GM12878 (cell line): ENCODE measurements around the gene CEACAM21. TPM values are rescaled to one million over a fixed set of nuclear protein-coding genes. Genes with fewer than 3 reads are reported as not detected.

Experiments used
- ATAC-seq: fragments of 200-7000 bp; cut with Tn5 transposase; 3 replicates; pipeline ENCODE4 v1.9.1; 2020; ENCODE audit warnings: mild to moderate bottlenecking, moderate library complexity
- BruUV-seq: library from RNA; stranded (reverse); fragments of 400-500 nt; replicated peaks from 2 replicates; lab custom pipeline; 2021; lab: Mats Ljungman, UMichigan
- CTCF ChIA-PET: fragments of 300-600 bp; sonication (Branson Sonifier 250); formaldehyde crosslinking; extraction: SDS; loops from one replicate; lab custom pipeline; 2021; ENCODE audit warnings: inconsistent platforms; lab: Yijun Ruan, JAX
- POLR2A ChIA-PET: fragments of 350-600 bp; formaldehyde crosslinking; extraction: SDS; loops from one replicate; lab custom pipeline; 2021; ENCODE audit warnings: inconsistent platforms; lab: Charles Lee
- RAD21 ChIA-PET: fragments of 300-600 bp; sonication (Branson Sonifier 250); formaldehyde crosslinking; loops from one replicate; lab custom pipeline; 2023; ENCODE audit warnings: antibody characterized with exemption; ENCODE audit not compliant: unreplicated experiment; lab: Charles Lee
- SMC1A ChIA-PET: fragments of 300-600 bp; sonication (Branson Sonifier 250); formaldehyde crosslinking; loops from one replicate; lab custom pipeline; 2023; ENCODE audit not compliant: unreplicated experiment, uncharacterized antibody; lab: Charles Lee
- DNase-seq: peaks from one replicate; pipeline ENCODE4 v3.0.0-alpha.2; 2011; ENCODE audit warnings: low read depth, low spot score
- FAIRE-seq: peaks from 3 replicates; lab custom pipeline; 2011; peaks lifted over from hg19 to GRCh38; lab: Jason Lieb, UNC
- H2AFZ ChIP-seq: 2 replicates; pipeline ENCODE4 v1.6.0; 2011; ENCODE audit warnings: low read depth, low read length, control low read depth; ENCODE audit not compliant: control insufficient read depth
- H3K27ac ChIP-seq: 2 replicates; pipeline ENCODE4 v1.5.1; 2011; ENCODE audit warnings: control low read depth; ENCODE audit not compliant: control insufficient read depth, insufficient read depth
- H3K27me3 ChIP-seq, 2 experiments: replicated peaks in 1 of 2; 2 replicates each; pipeline versions ENCODE4 v1.6.0 to v1.6.1; 2011; ENCODE audit warnings: low read length in 1 of 2; ENCODE audit not compliant: control insufficient read depth in 2 of 2, insufficient read depth in 2 of 2
- H3K36me3 ChIP-seq, 2 experiments: 2 replicates each; pipeline ENCODE4 v1.5.1; 2011; ENCODE audit warnings: low read length in 1 of 2; ENCODE audit not compliant: control insufficient read depth in 2 of 2, insufficient read depth in 2 of 2
- H3K4me1 ChIP-seq: 2 replicates; pipeline ENCODE4 v1.6.1; 2011; ENCODE audit warnings: mild to moderate bottlenecking, low read length, moderate library complexity, mixed read lengths; ENCODE audit not compliant: control insufficient read depth, insufficient read depth
- H3K4me2 ChIP-seq: 2 replicates; pipeline ENCODE4 v1.6.0; 2011; ENCODE audit warnings: control low read depth; ENCODE audit not compliant: control insufficient read depth, insufficient read depth
- H3K4me3 ChIP-seq: fragments of 200-600 bp; sonication (generic); 2 replicates; pipeline ENCODE4 v1.5.1; 2016
- H3K79me2 ChIP-seq: 2 replicates; pipeline ENCODE4 v1.6.0; 2011; ENCODE audit warnings: low read length; ENCODE audit not compliant: control insufficient read depth, insufficient read depth
- H3K9ac ChIP-seq: 2 replicates; pipeline ENCODE4 v1.8.0; 2011; ENCODE audit warnings: low read length, control low read depth, mixed read lengths; ENCODE audit not compliant: control insufficient read depth, insufficient read depth
- H3K9me3 ChIP-seq: replicated peaks from 3 replicates; pipeline ENCODE4 v1.5.1; 2011; ENCODE audit warnings: mild to moderate bottlenecking, low read length; ENCODE audit not compliant: control insufficient read depth, insufficient read depth
- H4K20me1 ChIP-seq: 2 replicates; pipeline ENCODE4 v1.6.0; 2011; ENCODE audit not compliant: control insufficient read depth, insufficient read depth
- ATF7 ChIP-seq: fragments of 450-650 bp; IDR thresholded peaks from 2 replicates; pipeline ENCODE4 v1.6.1; 2016; ENCODE audit warnings: low read depth, mild to moderate bottlenecking
- EED ChIP-seq: sonication (generic); IDR thresholded peaks from 2 replicates; pipeline ENCODE4 v1.6.1; 2016; ENCODE audit warnings: antibody characterized with exemption, low read depth
- GABPA ChIP-seq: IDR thresholded peaks from 2 replicates; pipeline ENCODE4 v1.6.1; 2014; ENCODE audit warnings: antibody characterized with exemption, low read depth, mild to moderate bottlenecking, inconsistent platforms
- IKZF2 ChIP-seq, 2 experiments: fragments of 450-650 bp; IDR thresholded peaks; 2 replicates each; pipeline ENCODE4 v1.6.1; 2017; ENCODE audit warnings: mild to moderate bottlenecking in 2 of 2, moderate library complexity in 2 of 2
- PAX5 ChIP-seq: IDR thresholded peaks from 2 replicates; pipeline ENCODE4 v1.6.1; 2011; ENCODE audit warnings: low read depth, low read length, borderline replicate concordance
- POLR2A ChIP-seq: IDR thresholded peaks from 2 replicates; pipeline ENCODE4 v1.6.1; 2011; ENCODE audit warnings: low read depth, mild to moderate bottlenecking, low read length
- SKIL ChIP-seq: fragments of 450-650 bp; IDR thresholded peaks from 2 replicates; pipeline ENCODE4 v1.6.1; 2017; ENCODE audit warnings: mild to moderate bottlenecking, low read depth, inconsistent platforms; ENCODE audit not compliant: poor library complexity, severe bottlenecking
- WRNIP1 ChIP-seq: IDR thresholded peaks from 2 replicates; pipeline ENCODE4 v1.6.1; 2011; ENCODE audit warnings: low read depth, low read length, improper control_type of control experiment, borderline replicate concordance
- YY1 ChIP-seq: IDR thresholded peaks from 2 replicates; pipeline ENCODE4 v1.6.1; 2011; ENCODE audit warnings: low read depth, mild to moderate bottlenecking, low read length
- ZNF217 ChIP-seq: fragments of 450-650 bp; IDR thresholded peaks from 2 replicates; pipeline ENCODE4 v1.6.1; 2017; ENCODE audit warnings: antibody characterized with exemption, mild to moderate bottlenecking
- ZNF384 ChIP-seq: IDR thresholded peaks from 2 replicates; pipeline ENCODE4 v1.6.1; 2012; ENCODE audit warnings: low read depth, mild to moderate bottlenecking, low read length, improper control_type of control experiment, borderline replicate concordance
- WGBS: methylation state at CpG from one replicate; pipeline ENCODE4 v1.1.6; 2016; ENCODE audit warnings: low lambda C conversion rate; ENCODE audit not compliant: insufficient replicate concordance, insufficient coverage; ENCODE audit errors: missing lambda C conversion rate; 5-methylcytosine and 5-hydroxymethylcytosine counted together
- in situ Hi-C: fragments of 300-500 bp; cut with MboI; formaldehyde crosslinking; loops from 9 replicates; pipeline ENCODE4 v1.14.3; 2018; ENCODE audit warnings: mixed read lengths
- intact Hi-C: fragments of 100-400 bp; cut with micrococcal nuclease; formaldehyde crosslinking; loops from one replicate; pipeline ENCODE4 v1.14.2; 2022; ENCODE audit not compliant: unreplicated experiment
- polyA plus RNA-seq, 11 experiments: library from polyadenylated mRNA; depleted of rRNA in 4 of 11; unstranded in 6 of 11; stranded (reverse) in 5 of 11; fragments of >200 nt; fragmentation: Nextera tagmentation in 4 of 11; fragmentation: Illumina TruSeq in 1 of 11; extraction: Ambion mirVana in 4 of 11; extraction: Trizol in 1 of 11; gene quantifications; 1 replicate in 1 of 11; 2 replicates in 10 of 11; pipeline versions ENCODE4 v1.2.1 to v1.2.3, GENCODE V29; 2011 to 2016; ENCODE audit warnings: inconsistent platforms in 2 of 11, missing spikeins in 2 of 11, low read depth in 1 of 11
- total RNA-seq, 4 experiments: library from RNA; depleted of rRNA in 3 of 4; stranded (reverse); fragments of >200 nt in 3 of 4; fragmentation: Illumina TruSeq in 1 of 4; extraction: Trizol in 1 of 4; gene quantifications; 2 replicates each; pipeline versions ENCODE4 v1.2.1 to v1.2.3, GENCODE V29; 2013 to 2021

Gene CEACAM21
- total and polyA plus RNA-seq, 10 of the 15 experiments (the other 5 are each of a cell fraction or from before 2014, with no cell fraction given) = 0.87 to 13.6 (median 8.1) TPM

DNA sequence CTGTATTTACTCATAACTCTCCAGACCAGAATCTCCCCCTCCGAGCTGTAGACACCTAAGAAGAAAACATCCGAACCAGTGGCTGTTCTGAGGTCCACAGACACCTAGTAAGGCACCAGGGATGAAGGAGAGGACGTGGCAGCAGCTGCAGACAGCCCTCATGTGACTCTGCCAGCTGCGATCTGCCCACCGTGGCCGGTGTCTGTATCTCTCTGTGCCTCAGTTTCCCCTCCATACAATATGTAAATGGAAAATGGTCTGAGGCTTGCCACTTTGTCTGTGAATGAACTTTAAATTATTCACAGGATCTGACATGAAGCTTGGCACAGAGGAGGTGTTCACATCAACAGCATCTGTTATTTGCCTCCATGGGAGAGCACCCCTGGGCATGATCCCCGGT lies 48.5 kb downstream of the CEACAM21 start:
- intact Hi-C loops (no loop called here), in situ Hi-C loops (no loop called here)
- H3K4me3 ChIP-seq = no peak overlapping the region
- FAIRE-seq = no peak
- no peaks in the 10 kb centered on the region for H3K79me2 ChIP-seq
- no peak overlapping the region for H3K9ac ChIP-seq
- ChIA-PET RAD21 (no interaction called here), CTCF (interaction anchor here (1.3 kb wide), 1 partner anchor 17 kb away, joined by 6 read pairs; no protein-coding TSS in a partner anchor), POLR2A (no interaction called here)
- H3K36me3 ChIP-seq = no peaks in the 10 kb centered on the region
- H4K20me1 ChIP-seq = no peaks in the 10 kb centered on the region
- 9% methylated on average over 7 of the region's 7 CpGs for WGBS
- H3K4me2 ChIP-seq = no peak overlapping the region
- no peak for ATAC-seq
- H3K27ac ChIP-seq = no peak overlapping the region
- H3K4me1 ChIP-seq = no peaks in the 10 kb centered on the region
- TF ChIP-seq WRNIP1 (no peak), ZNF217 (no peak), ZNF384 (no peak), PAX5 (no peak), YY1 (no peak), SKIL (no peak), ATF7 (no peak), GABPA (no peak), EED (no peak), POLR2A (no peak), IKZF2 (IDR thresholded peaks at IDR 0.05) (no peak)
- TF ChIP-seq, all 136 proteins: peak for 0
- Histone ChIP-seq H3K27me3 (no peaks in the 10 kb centered on the region; a peak in 3 of 4 replicates), H3K9me3 (no peaks in the 10 kb centered on the region), H2AFZ (no peak overlapping the region)
- SMC1A ChIA-PET = no interaction called here
- BruUV-seq = no TSS peak
- DNase-seq = no peak
